Neural progenitor cell (in vitro differentiated cells): ENCODE measurements around the gene OTOP3.

Experiments
- CTCF ChIP-seq: fragments of 200-600 bp; sonication (generic); IDR thresholded peaks from 2 replicates; pipeline ENCODE4 v1.5.1; 2017; ENCODE audit warnings: antibody characterized with exemption, mild to moderate bottlenecking
- EZH2 ChIP-seq: fragments of 200-600 bp; sonication (generic); IDR thresholded peaks from 2 replicates; pipeline ENCODE4 v1.6.1; 2017; ENCODE audit warnings: antibody characterized with exemption, mild to moderate bottlenecking, moderate library complexity
- EZH2phosphoT487 ChIP-seq: fragments of 200-600 bp; sonication (generic); IDR thresholded peaks from 2 replicates; pipeline ENCODE4 v1.6.1; 2017; ENCODE audit warnings: antibody characterized with exemption

DNA sequence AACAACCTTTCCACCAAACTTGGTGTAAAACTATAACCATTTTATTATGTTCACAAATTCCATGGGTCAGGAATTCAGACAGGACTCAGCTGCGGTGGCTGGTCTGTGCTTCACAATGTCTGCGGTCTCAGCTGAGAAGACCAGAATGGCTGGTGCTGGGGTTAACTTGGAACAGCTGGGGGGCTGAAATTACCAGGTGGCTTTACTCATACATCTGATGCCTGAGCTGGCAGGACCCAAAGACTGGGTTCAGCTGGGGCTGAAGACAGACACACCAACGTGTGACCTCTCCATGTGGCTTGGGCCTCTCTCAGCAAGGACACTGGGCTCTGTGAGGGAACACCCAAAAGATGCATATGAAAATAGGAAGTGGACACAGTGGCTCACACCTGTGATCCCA, 42.5 kb downstream of the OTOP3 start:
- TF ChIP-seq CTCF (no peak), EZH2phosphoT487 (no peak), EZH2 (no peak)
